DND-41 (cell line): ENCODE data around the gene MED25.

Experiments
- EZH2 ChIP-seq: IDR thresholded peaks from 3 replicates; pipeline ENCODE4 v1.6.1; 2012; ENCODE audit warnings: borderline replicate concordance, low read depth, mild to moderate bottlenecking, moderate library complexity, low read length, inconsistent platforms; ENCODE audit not compliant: severe bottlenecking
- TF ChIP-seq, protein P1 (sequence below): IDR thresholded peaks from 2 replicates; pipeline ENCODE4 v1.5.1; 2012; ENCODE audit warnings: borderline replicate concordance, low read length, moderate library complexity, mild to moderate bottlenecking; ENCODE audit not compliant: poor library complexity, severe bottlenecking; ENCODE audit errors: extremely low read depth

DNA sequence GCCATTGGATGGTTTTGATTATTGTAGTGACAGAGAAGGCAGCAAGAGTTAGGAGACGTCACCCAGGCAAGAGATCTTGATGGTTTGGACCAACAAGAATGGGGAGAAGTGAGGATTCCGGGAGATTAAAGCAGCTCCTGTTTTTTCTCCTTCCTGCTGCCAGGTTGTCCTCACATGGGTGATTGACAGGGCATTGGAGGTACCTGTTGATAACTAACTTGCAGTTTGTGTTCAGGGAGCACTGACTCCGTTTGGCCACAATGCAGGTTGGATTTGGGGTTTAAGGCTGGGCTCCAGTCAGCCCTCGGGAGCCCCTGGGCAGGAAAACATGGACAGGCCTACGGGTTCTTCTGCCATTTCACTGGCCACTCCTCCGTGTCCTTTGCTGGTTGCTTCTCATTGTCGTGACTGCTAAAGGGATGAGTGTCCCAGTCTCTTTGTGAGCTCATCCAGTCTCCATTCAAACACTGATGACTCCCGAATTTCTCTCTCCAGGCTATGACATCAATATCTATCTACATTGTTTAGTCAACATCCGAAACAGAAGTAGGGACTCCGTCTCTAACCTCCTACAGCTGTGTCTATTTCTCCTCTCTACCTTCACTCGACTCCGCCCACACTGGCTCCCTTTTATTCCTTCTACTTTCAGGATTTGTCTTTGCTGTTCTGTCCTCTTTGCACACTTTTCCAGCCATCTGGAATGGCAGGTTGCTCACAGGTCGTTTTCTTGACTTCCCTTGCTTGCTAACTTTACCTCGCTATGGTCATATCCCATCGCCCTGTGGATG lies 31.5 kb downstream of the MED25 start:
- TF ChIP-seq, protein P1, sequence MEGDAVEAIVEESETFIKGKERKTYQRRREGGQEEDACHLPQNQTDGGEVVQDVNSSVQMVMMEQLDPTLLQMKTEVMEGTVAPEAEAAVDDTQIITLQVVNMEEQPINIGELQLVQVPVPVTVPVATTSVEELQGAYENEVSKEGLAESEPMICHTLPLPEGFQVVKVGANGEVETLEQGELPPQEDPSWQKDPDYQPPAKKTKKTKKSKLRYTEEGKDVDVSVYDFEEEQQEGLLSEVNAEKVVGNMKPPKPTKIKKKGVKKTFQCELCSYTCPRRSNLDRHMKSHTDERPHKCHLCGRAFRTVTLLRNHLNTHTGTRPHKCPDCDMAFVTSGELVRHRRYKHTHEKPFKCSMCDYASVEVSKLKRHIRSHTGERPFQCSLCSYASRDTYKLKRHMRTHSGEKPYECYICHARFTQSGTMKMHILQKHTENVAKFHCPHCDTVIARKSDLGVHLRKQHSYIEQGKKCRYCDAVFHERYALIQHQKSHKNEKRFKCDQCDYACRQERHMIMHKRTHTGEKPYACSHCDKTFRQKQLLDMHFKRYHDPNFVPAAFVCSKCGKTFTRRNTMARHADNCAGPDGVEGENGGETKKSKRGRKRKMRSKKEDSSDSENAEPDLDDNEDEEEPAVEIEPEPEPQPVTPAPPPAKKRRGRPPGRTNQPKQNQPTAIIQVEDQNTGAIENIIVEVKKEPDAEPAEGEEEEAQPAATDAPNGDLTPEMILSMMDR, result no peak
- TF ChIP-seq EZH2, result no peak
